Right cardiac atrium (tissue), 5 donors: ENCODE data around the gene CAPZA2. TPM values are rescaled to one million over a fixed set of nuclear protein-coding genes. Genes with fewer than 3 reads are reported as not detected.

Experiments used
- ATAC-seq, 2 donors: fragments of 200-7000 bp; cut with Tn5 transposase; one replicate each; pipeline versions ENCODE4 v1.8.0 to v1.9.1; 2020; ENCODE audit warnings: moderate library complexity in 2 of 2, mild to moderate bottlenecking in 1 of 2
- DNase-seq, 3 donors: peaks; one replicate each; pipeline ENCODE4 v3.0.0-alpha.2; 2020
- H3K27ac ChIP-seq: one replicate; pipeline ENCODE4 v1.5.1; 2013; ENCODE audit warnings: mild to moderate bottlenecking, low read length, control low read depth, moderate library complexity
- H3K27me3 ChIP-seq: one replicate; pipeline ENCODE4 v1.6.1; 2013; ENCODE audit not compliant: control insufficient read depth, insufficient read depth
- H3K4me1 ChIP-seq: one replicate; pipeline ENCODE4 v1.6.1; 2013; ENCODE audit warnings: low read length; ENCODE audit not compliant: control insufficient read depth, insufficient read depth
- H3K4me3 ChIP-seq: one replicate; pipeline ENCODE4 v1.5.1; 2013; ENCODE audit warnings: low read length, control low read depth
- H3K9me3 ChIP-seq: one replicate; pipeline ENCODE4 v1.6.1; 2013; ENCODE audit warnings: low read length; ENCODE audit not compliant: control insufficient read depth
- WGBS: extraction: QIAGEN DNeasy Blood & Tissue Kit; methylation state at CpG from one replicate; pipeline ENCODE4 v1.1.7; 2013; 5-methylcytosine and 5-hydroxymethylcytosine counted together
- intact Hi-C, 4 donors: fragments of 100-400 bp; cut with DNase I; formaldehyde crosslinking; loops; one replicate each; pipeline versions ENCODE4 v1.11.0 to v1.14.0; 2022 to 2023
- polyA plus RNA-seq: library from polyadenylated mRNA; stranded (reverse); fragments of 200-250 nt; gene quantifications from one replicate; pipeline ENCODE4 v1.2.3, GENCODE V29; 2013
- total RNA-seq, 4 donors: library from RNA; stranded (reverse); fragmentation: NEBNext Ultra II Directional; extraction: Animal tissue kit (Norgen Biotek cat#: 25700); gene quantifications; one replicate each; pipeline ENCODE4 v1.2.1, GENCODE V29; 2021
- donor health status: healthy with polysubstance abuse.
- donor health status: DM: no; HTN: yes; CAD: no.
- donor health status: DM: no; HTN: no; CAD: no.
- donor health status: DM: no; HTN: yes; CAD: no; lungs with severe emphysema.
- donor health status: DM: yes; HTN: yes; CAD: no.

Gene CAPZA2
- total and polyA plus RNA-seq, 5 donors, result 71.9 to 447 (median 336) TPM

DNA sequence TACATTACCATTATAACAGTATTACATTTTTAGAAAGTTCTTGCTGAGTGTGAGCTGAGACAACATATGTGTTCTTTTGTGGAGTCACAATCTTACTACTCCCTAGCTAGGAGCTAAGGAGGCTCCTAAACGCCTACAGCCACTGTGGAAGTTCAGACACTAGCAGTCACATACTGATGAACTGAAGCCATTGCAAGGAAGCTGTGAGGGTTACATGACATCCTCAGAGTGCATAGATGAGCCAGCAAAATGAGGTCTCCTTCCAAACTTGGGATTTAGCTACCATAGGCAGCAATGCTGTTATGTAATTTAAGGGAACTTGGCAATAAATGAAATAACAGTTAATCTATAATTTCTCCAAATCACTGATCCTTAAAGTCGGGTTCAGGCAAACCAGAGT is 80.1 kb downstream of the CAPZA2 start:
- Histone ChIP-seq H3K27ac (peak overlapping the region; percentile 52), H3K27me3 (no peaks in the 10 kb centered on the region), H3K4me3 (no peak overlapping the region), H3K4me1 (no peaks in the 10 kb centered on the region), H3K9me3 (no peaks in the 10 kb centered on the region)
- intact Hi-C loops, result no loop called here
- DNase-seq, result no peak
- 61% methylated on average over 2 of the region's 2 CpGs for WGBS
- no peak for ATAC-seq

DNA sequence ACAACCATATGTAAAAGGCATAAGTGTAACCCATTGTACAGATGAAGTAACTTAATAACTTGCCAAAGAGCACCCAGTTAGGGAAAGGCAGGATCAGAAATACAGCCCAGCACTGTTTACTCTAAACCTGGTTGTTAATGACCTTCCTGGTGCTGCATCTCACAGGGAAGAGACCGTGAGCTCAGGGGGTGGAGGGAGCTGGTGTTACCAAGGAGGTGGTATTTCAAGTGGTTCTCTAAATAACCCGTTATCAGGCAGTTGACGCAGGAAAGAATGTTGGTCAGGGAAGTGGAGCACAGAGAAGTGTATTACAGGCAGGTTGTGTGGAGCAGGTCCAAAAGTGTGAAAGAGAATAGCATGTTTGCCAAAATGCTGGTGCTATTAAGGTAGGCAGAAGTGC is 86.5 kb downstream of the CAPZA2 start:
- Histone ChIP-seq H3K4me1 (no peaks in the 10 kb centered on the region), H3K27ac (peak overlapping the region; percentile 8), H3K9me3 (no peaks in the 10 kb centered on the region), H3K4me3 (no peak overlapping the region), H3K27me3 (no peaks in the 10 kb centered on the region)
- ATAC-seq (peak; percentile 85), DNase-seq (peak; percentile 32 to 69 (median 66))
- WGBS, result 44% methylated on average over 3 of the region's 3 CpGs
- intact Hi-C loops, result no loop called here

DNA sequence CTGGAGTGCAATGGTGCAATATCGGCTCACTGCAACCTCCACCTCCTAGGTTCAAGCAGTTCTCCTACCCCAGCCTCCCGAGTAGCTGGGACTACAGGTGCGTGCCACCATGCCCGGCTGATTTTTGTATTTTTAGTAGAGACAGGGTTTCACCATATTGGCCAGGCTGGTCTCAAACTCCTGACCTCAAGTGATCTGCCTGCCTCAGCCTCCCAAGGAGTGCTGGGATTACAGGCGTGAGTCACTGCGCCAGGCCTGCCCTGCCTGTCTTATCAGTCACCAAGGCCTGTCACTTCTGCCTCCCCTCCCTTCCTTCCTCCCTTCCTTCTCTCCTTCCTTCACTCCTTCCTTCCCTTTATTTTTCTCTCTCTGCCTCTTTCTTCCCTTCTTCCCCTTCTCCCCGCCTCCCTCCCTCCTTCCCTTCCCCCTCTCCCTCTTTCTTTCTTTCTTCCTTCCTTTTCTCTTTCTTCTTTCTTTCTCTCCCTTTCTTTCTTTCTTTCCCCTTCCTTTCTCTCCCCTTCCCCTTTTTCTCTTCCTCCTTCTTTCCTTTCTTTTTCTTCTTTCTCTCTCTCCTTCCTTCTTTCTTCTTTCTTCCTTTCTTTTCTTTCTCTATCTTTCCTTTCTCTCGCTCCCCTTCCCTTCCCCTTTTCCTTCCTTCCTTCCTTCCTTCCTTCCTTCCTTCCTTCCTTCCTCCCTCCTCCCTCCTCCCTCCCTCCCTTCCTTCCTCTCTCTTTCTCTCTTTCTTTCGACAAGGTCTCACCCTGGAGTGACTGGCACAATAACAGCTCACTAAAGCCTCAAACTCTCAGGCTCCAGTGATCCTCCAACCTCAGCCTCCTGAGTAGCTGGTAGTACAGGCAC is 87.8 kb downstream of the CAPZA2 start:
- H3K27ac ChIP-seq, result peak overlapping the region; percentile 93
- no peak overlapping the region for H3K4me3 ChIP-seq
- DNase-seq (no peak), ATAC-seq (no peak)
- H3K27me3 ChIP-seq, result no peaks in the 10 kb centered on the region
- WGBS, result 73% methylated on average over 9 of the region's 9 CpGs
- intact Hi-C loops, result no loop called here
- no peaks in the 10 kb centered on the region for H3K9me3 ChIP-seq
- H3K4me1 ChIP-seq, result no peaks in the 10 kb centered on the region

DNA sequence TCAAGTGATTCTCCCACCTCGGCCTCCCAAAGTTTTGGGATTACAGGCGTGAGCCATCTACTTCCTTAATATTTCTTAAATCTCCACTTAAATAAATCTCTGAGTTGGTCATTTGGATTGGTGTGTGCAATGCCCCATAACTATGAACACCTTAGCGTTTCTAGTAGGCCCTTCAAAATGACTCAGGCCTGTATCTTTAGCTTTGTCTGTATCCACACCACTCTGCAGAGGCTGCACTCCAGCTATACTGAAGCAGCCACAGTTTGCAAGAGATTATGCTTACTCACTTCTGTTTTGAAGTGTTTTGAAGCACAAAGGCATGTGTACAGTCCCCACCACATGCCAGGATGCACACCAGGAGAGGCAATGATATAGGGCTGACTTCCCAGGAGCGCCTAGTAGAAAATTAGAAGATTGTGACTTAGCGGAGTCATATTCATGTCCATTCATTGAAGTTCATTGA is 88.5 kb downstream of the CAPZA2 start:
- WGBS, result 93% methylated on average over 5 of the region's 5 CpGs
- ATAC-seq, result no peak
- intact Hi-C loops, result no loop called here
- Histone ChIP-seq H3K9me3 (no peaks in the 10 kb centered on the region), H3K27ac (peak overlapping the region; percentile 85), H3K4me3 (no peak overlapping the region), H3K27me3 (no peaks in the 10 kb centered on the region), H3K4me1 (no peaks in the 10 kb centered on the region)
- DNase-seq, result no peak

DNA sequence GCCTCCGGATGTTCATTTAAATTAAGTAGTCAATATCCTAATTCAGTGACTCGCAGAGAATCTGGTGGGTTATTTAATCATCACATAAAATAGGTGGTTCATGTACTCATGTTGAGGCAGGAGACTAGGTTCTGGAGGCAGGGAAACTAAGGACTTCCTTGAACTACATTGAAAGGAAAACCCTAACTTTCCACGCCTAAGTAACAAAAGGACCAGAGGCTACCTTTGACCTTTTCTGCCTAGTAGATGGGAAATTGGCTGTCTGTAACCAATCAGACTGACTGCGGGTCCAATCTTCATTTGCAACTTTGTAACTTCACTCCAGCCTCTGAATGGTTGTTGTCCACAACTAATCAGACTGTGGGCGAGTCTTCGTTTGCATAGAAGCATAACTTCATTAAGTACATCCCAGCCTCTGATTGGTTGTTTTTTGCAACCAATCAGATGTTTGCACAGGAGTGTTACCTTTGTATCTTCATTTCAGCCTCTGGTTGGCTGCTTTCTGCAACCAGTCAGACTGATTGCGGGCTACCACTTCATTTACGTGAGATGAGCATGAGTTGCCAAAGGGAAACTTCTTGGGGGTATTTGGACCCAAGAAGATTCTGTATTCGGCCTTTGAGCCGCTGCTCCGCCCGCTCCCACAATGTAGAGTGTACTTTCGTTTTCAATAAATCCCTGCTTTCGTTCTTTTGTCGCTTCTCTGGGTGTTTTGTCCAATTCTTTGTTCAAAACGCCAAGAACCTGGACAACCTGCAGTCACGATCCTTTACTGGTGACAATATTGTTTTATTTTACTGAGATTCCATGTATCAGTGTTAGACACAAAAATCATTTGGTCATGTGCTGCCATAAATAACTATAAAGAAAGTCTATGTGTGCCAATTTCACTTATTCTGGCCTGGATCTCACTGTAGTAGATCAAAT is 89.2 kb downstream of the CAPZA2 start:
- Histone ChIP-seq H3K4me1 (peaks cover 5% of the 10 kb centered on the region), H3K27ac (peak overlapping the region; percentile 42), H3K4me3 (no peak overlapping the region), H3K9me3 (no peaks in the 10 kb centered on the region), H3K27me3 (no peaks in the 10 kb centered on the region)
- intact Hi-C loops, result no loop called here
- no peak for DNase-seq
- WGBS, result 95% methylated on average over 17 of the region's 17 CpGs
- no peak for ATAC-seq

DNA sequence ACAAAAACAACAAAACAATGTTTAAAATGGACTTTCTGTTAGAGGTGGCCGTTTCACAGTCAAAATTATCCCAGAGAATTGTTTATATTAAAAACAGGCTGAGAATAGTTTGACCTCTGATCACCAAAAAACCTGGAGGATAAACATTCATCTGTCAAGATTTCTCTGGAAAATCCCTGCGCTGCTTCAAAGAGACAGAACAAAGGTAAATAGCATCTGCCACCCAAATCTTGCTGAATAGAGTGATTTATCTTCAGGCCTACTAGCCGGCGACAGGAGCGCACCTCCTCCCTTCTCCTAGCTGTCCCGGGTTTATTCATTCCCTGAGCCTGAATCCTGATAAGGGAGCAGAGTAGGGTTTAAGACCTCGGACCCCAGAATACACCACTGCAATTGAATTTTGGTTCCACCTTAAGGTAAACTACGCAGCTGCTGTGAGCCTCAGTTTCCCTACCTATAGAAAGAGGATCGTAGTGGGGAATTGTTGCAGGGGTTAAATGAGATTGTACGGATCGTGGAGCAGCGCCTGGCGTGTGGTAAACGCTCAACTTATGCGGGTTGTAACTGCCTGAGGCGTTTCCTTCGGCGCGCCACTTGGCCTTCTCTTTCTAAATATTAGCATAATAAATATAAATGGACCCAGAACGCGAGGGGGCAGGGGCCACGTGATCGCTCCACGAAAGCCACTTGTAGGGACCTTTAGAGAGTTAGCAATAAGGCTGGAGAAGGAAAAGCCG is 90.4 kb downstream of the CAPZA2 start:
- Histone ChIP-seq H3K27ac (peak overlapping the region; percentile 99), H3K4me1 (peaks cover 5% of the 10 kb centered on the region), H3K27me3 (no peaks in the 10 kb centered on the region), H3K4me3 (peak overlapping the region; percentile 95), H3K9me3 (no peaks in the 10 kb centered on the region)
- DNase-seq (peak; percentile 72 to 91 (median 87)), ATAC-seq (no peak)
- intact Hi-C loops, result no loop called here
- 4% methylated on average over 25 of the region's 25 CpGs for whole genome bisulfite sequencing

DNA sequence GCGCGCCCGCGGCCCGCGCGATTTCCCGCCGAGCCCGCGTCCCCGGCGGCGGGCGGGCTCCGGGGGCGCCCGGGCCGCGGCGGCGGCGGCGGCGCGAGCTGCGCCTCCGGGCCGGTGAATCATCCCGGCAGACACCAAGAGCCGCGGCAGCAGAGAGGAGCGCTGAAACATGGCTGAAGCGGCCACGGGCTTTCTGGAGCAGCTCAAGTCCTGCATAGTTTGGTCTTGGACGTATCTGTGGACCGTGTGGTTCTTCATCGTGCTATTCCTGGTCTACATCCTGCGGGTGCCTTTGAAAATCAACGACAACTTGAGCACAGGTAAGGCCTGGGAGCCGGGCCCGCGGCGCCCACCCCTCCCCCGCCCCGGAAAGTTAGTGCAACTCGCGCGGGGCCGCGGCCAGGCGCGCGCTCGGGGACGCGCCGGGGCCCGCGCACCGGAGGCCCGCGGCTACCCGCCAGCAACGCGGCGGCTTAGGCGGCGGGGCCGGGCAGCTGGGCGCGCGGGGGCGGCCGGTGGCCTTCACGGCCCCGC is 91.1 kb downstream of the CAPZA2 start, which contains the start of gene ST7:
Gene ST7 (plus strand): TSS at position 130 of the 534 bp plus-strand sequence. CDS start 40 bp downstream, at position 170.
- intact Hi-C loops, result no loop called here
- Histone ChIP-seq H3K27me3 (no peaks in the 10 kb centered on the region), H3K27ac (peak within 1 kb of the TSS; percentile 99), H3K9me3 (no peaks in the 10 kb centered on the region), H3K4me1 (peaks cover 5% of the 10 kb centered on the region), H3K4me3 (peak within 1 kb of the TSS; percentile 95)
- DNase-seq (peak in 2 of 3 donors; percentile 79 to 83), ATAC-seq (peak; percentile 68 to 73)
- WGBS, result under 1% methylated on average over 77 of the region's 77 CpGs

DNA sequence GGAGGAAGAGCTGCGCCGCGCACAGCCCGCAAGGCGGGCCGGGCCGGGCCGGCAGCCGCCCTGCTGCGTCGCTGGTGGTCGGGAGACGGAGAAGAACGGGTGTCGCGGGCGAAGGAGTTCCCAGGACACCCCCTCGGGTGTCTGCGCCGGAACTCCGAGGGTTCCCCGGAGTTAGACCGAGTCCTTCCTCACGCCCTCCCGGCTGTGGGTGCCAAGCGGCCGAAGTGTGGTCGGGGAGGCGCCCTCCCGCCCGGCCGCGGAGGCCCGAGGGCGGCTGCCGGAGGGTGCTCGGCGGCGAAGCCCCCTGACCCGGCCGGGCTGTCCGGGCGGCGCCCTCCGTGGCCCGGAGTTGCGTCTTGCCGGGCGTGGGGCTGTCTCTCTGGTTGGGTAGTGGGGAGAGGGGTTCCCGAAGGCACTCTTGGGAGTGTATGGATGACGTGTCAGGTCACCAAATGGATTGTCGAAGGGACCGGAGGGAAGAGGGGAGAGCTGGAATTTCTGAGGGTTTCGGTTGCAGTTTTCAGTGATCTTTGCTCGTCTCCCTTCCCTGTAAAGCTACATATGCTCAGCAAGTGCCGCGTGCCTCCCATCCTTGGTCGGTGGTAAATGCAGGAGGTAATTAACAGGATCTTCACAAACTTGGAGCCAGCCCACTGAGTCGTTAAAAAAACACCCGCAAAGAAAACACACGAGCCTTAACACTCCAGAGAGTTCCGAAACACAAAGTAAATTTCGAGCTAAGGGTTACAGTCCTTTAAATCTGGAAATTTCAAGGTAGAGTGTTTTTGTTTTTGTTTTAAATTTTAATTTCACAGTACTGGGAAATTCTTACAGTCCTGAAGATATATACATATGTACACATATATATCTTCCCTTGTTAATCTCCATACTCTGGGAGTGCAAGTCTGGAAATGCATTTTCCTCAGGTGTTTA is 91.8 kb downstream of the CAPZA2 start:
- WGBS, result under 1% methylated on average over 63 of the region's 63 CpGs

DNA sequence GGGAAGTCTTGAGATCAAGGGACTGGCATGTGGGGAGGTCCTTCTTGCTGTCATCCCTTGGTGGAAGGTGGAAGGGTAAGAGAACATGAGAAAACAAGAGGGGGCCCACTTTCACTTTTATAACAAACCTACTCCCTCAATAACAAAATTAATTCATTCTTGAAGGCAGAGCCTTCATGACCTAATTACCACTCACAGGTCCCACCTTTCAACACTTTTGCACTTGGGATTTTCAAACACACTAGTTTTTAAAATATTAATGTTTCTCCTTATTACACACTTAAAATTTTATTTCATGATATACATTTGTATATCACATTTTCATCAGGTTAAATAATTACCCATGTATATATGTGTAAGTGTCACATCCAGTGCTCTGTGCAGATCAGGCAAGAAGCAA is 93.0 kb downstream of the CAPZA2 start:
- Histone ChIP-seq H3K27ac (peak overlapping the region; percentile 55), H3K27me3 (no peaks in the 10 kb centered on the region), H3K4me1 (peaks cover 7% of the 10 kb centered on the region), H3K9me3 (no peaks in the 10 kb centered on the region), H3K4me3 (peak overlapping the region; percentile 95)
- DNase-seq, result no peak
- no peak for ATAC-seq
- intact Hi-C loops, result no loop called here

More for the DNA sequence above, 91.8 kb downstream of the CAPZA2 start:
- Histone ChIP-seq H3K4me1 (peaks cover 5% of the 10 kb centered on the region), H3K4me3 (peak overlapping the region; percentile 95), H3K9me3 (no peaks in the 10 kb centered on the region), H3K27me3 (no peaks in the 10 kb centered on the region), H3K27ac (peak overlapping the region; percentile 99)
- intact Hi-C loops, result no loop called here
- DNase-seq (peak; percentile 65 to 85 (median 77)), ATAC-seq (peak; percentile 65 to 80)
